T-helper 1 cell (primary cell): ENCODE results near the gene ZNF429.
"Not testable (repeated sequence)": the region's sequence is repeated elsewhere in the genome, so short reads cannot be mapped to it uniquely, and the experiment has no call there.

ENCODE experiments used
- DNase-seq, 5 donors: peaks; one replicate each; pipeline ENCODE4 v3.0.0-alpha.2; 2012 to 2020
- total RNA-seq, 4 donors: gene quantifications; one replicate each; lab custom pipeline; 2026; lab: John Stamatoyannopoulos, UW

ZNF429 gene
- 9.1 to 24.9 (median 16.0) reads per million in 4 donors for total RNA-seq

- DNase-seq, result peak; percentile 66 to 93 (median 83)
Measured at GRCh38 chr19:21505459-21506451, at the start of gene ZNF429. ZNF429 (plus strand) TSS chr19:21505602; CDS start chr19:21505772, 170 bp downstream.

GRCh38 chr19:21460686-21461085, 44.7 kb upstream of the ZNF429 start:
- no peak for DNase-seq

- no peak for DNase-seq
Measured at GRCh38 chr19:21462540-21462939, 42.9 kb upstream of the ZNF429 start.

- DNase-seq, result peak in 2 of 5 donors; percentile 25 to 61
Measured at GRCh38 chr19:21463449-21464105, 41.8 kb upstream of the ZNF429 start.

GRCh38 chr19:21466627-21467026, 38.8 kb upstream of the ZNF429 start:
- DNase-seq, result no peak

GRCh38 chr19:21468791-21469190, 36.6 kb upstream of the ZNF429 start:
- DNase-seq, result no peak

GRCh38 chr19:21472507-21472906, 32.9 kb upstream of the ZNF429 start:
- DNase-seq, result no peak

GRCh38 chr19:21474671-21475181, 30.7 kb upstream of the ZNF429 start:
- DNase-seq, result peak; percentile 29 to 75 (median 61)

GRCh38 chr19:21482361-21482760, 23.0 kb upstream of the ZNF429 start:
- not testable (repeated sequence) for DNase-seq

- peak; percentile 41 to 69 (median 50) for DNase-seq
Measured at GRCh38 chr19:21482863-21483276, 22.5 kb upstream of the ZNF429 start.

- DNase-seq, result peak in 4 of 5 donors; percentile 23 to 45 (median 34)
Measured at GRCh38 chr19:21483589-21484170, 21.7 kb upstream of the ZNF429 start.

- no peak for DNase-seq
Measured at GRCh38 chr19:21484631-21485030, 20.8 kb upstream of the ZNF429 start.

- DNase-seq, result no peak
Measured at GRCh38 chr19:21485926-21486325, 19.5 kb upstream of the ZNF429 start.

GRCh38 chr19:21487969-21488368, 17.4 kb upstream of the ZNF429 start:
- no peak for DNase-seq

GRCh38 chr19:21491146-21491545, 14.3 kb upstream of the ZNF429 start:
- DNase-seq, result no peak

- DNase-seq, result no peak
Measured at GRCh38 chr19:21492947-21493906, 12.2 kb upstream of the ZNF429 start.

- no peak for DNase-seq
Measured at GRCh38 chr19:21496876-21497275, 8.5 kb upstream of the ZNF429 start.

- DNase-seq, result no peak
Measured at GRCh38 chr19:21498651-21499050, 6.8 kb upstream of the ZNF429 start.

- DNase-seq, result no peak
Measured at GRCh38 chr19:21508198-21508597, 2.8 kb downstream of the ZNF429 start.

GRCh38 chr19:21511058-21511457, 5.7 kb downstream of the ZNF429 start:
- not testable (repeated sequence) for DNase-seq

- DNase-seq, result not testable (repeated sequence)
Measured at GRCh38 chr19:21512609-21513008, 7.2 kb downstream of the ZNF429 start.

- no peak for DNase-seq
Measured at GRCh38 chr19:21513651-21514050, 8.2 kb downstream of the ZNF429 start.
